Stomach (tissue), 4 donors: Measurements from ENCODE around the gene PRDM16.

ENCODE experiments used
- EP300 ChIP-seq: sonication (generic); formaldehyde crosslinking; IDR thresholded peaks from one replicate; pipeline ENCODE4 v1.6.1; 2017; ENCODE audit warnings: antibody characterized with exemption
- TF ChIP-seq, protein P1 (sequence below), 7 experiments: fragments of 450-650 bp in 4 of 7; fragments of 200-600 bp in 3 of 7; sonication (generic) in 3 of 7; IDR thresholded peaks; one replicate each; pipeline ENCODE4 v1.5.1; 2016 to 2019; ENCODE audit warnings: antibody characterized with exemption in 7 of 7, control low read depth in 2 of 7, mild to moderate bottlenecking in 1 of 7

DNA sequence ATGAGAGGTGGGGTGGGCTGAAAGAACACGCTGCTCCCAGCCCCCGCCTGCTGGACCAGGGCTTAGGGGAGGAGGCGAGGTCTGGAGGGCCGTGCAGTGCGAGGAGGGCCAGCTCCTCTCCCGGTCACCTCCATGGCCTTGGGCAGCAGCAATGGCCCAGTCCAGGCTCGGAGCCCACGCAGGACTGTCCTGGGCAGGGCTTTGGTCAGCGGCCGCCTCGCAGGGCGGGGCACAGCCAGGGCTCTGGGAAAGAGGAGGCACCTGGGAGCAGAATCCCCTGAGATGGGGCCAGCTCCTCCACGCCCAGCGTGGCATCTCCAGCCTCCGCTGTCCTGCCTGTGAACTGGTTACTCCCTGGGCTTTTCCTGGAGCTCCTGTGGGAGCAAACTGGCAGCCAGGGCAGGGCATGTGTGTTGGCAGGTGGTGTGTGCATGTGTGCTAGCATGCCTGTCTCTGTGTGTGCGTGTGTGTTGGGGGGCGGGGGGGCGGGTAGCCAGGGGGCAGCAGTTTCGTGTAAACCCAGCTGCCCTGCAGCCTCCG, 412.9 kb downstream of the PRDM16 start:
- TF ChIP-seq EP300: no peak
- TF ChIP-seq, protein P1, sequence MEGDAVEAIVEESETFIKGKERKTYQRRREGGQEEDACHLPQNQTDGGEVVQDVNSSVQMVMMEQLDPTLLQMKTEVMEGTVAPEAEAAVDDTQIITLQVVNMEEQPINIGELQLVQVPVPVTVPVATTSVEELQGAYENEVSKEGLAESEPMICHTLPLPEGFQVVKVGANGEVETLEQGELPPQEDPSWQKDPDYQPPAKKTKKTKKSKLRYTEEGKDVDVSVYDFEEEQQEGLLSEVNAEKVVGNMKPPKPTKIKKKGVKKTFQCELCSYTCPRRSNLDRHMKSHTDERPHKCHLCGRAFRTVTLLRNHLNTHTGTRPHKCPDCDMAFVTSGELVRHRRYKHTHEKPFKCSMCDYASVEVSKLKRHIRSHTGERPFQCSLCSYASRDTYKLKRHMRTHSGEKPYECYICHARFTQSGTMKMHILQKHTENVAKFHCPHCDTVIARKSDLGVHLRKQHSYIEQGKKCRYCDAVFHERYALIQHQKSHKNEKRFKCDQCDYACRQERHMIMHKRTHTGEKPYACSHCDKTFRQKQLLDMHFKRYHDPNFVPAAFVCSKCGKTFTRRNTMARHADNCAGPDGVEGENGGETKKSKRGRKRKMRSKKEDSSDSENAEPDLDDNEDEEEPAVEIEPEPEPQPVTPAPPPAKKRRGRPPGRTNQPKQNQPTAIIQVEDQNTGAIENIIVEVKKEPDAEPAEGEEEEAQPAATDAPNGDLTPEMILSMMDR (IDR thresholded peaks at IDR 0.05): no peak
